Upper lobe of left lung (tissue), 6 donors: Measurements from ENCODE around the gene ARPC2. TPM values are rescaled to one million over a fixed set of nuclear protein-coding genes. Genes with fewer than 3 reads are reported as not detected.

ENCODE experiments used
- ATAC-seq, 2 donors: fragments of 200-7000 bp; cut with Tn5 transposase; one replicate each; pipeline ENCODE4 v1.9.1; 2022; ENCODE audit warnings: mild to moderate bottlenecking in 2 of 2, moderate library complexity in 2 of 2; ENCODE audit not compliant: low FRiP score in 2 of 2
- DNase-seq, 2 donors: peaks; one replicate each; pipeline ENCODE4 v3.0.0-alpha.2; 2019 to 2020
- H3K27ac ChIP-seq, 4 donors: fragments of 200-600 bp; sonication (generic); one replicate each; pipeline ENCODE4 v1.5.1; 2016 to 2019
- H3K27me3 ChIP-seq, 4 donors: fragments of 200-600 bp; sonication (generic); one replicate each; pipeline ENCODE4 v1.5.1; 2017 to 2019
- H3K36me3 ChIP-seq, 4 donors: fragments of 200-600 bp; sonication (generic); one replicate each; pipeline ENCODE4 v1.5.1; 2016 to 2019
- H3K4me1 ChIP-seq, 4 donors: fragments of 200-600 bp; sonication (generic); one replicate each; pipeline ENCODE4 v1.5.1; 2018 to 2019
- H3K4me3 ChIP-seq, 4 donors: fragments of 200-600 bp; sonication (generic); one replicate each; pipeline ENCODE4 v1.5.1; 2017 to 2019; ENCODE audit warnings: mild to moderate bottlenecking in 2 of 4, moderate library complexity in 1 of 4
- H3K9me3 ChIP-seq, 4 donors: fragments of 200-600 bp; sonication (generic); one replicate each; pipeline ENCODE4 v1.5.1; 2018 to 2019
- CTCF ChIP-seq, 6 experiments: fragments of 450-650 bp in 4 of 6; fragments of 200-600 bp in 2 of 6; sonication (generic) in 2 of 6; IDR thresholded peaks; one replicate each; pipeline ENCODE4 v1.5.1; 2016 to 2019; ENCODE audit warnings: antibody characterized with exemption in 6 of 6
- EP300 ChIP-seq, 4 donors: sonication (generic); formaldehyde crosslinking; IDR thresholded peaks; one replicate each; pipeline ENCODE4 v1.5.1; 2017; ENCODE audit warnings: antibody characterized with exemption in 4 of 4, control low read depth in 2 of 4
- POLR2A ChIP-seq, 4 donors: fragments of 450-650 bp; IDR thresholded peaks; one replicate each; pipeline ENCODE4 v1.5.1; 2016 to 2017; ENCODE audit warnings: antibody characterized with exemption in 4 of 4, mild to moderate bottlenecking in 2 of 4
- POLR2AphosphoS5 ChIP-seq, 2 donors: sonication (generic); formaldehyde crosslinking; IDR thresholded peaks; one replicate each; pipeline ENCODE4 v1.5.1; 2017; ENCODE audit warnings: antibody characterized with exemption in 2 of 2
- WGBS, 2 donors: methylation state at CpG; one replicate each; pipeline ENCODE4 v1.1.5; 2017 to 2018; 5-methylcytosine and 5-hydroxymethylcytosine counted together
- total RNA-seq, 6 donors: library from RNA; depleted of rRNA in 4 of 6; stranded (reverse); fragments of >200 nt in 4 of 6; gene quantifications; one replicate each; pipeline versions ENCODE4 v1.1.0 to v1.2.1, GENCODE V29; 2016 to 2021
- donor health status: DM: no; HTN: no; CAD: no; lungs with moderate emphysema.
- donor health status: DM: no; HTN: yes; CAD: no; lungs with severe emphysema.

The ARPC2 gene
- total RNA-seq, 6 donors from 2014 or later = 233 to 440 (median 357) TPM

GRCh38 chr2:218244204-218244603 is 27.2 kb downstream of the ARPC2 start:
- H3K4me1 ChIP-seq = peaks cover 0 to 14% (median 6%) of the 10 kb centered on the region in 4 donors
- H3K9me3 ChIP-seq = no peaks in the 10 kb centered on the region
- WGBS, 2 donors = 73% methylated on average over 1 of the region's 1 CpG
- TF ChIP-seq POLR2A (IDR thresholded peaks at IDR 0.05) (no peak), POLR2AphosphoS5 (IDR thresholded peaks at IDR 0.05) (no peak), EP300 (IDR thresholded peaks at IDR 0.05) (no peak), CTCF (IDR thresholded peaks at IDR 0.05) (no peak)
- ATAC-seq = no peak
- DNase-seq = no peak
- H3K36me3 ChIP-seq = peaks cover 44 to 100% (median 84%) of the 10 kb centered on the region in 4 donors
- H3K4me3 ChIP-seq = no peak overlapping the region
- no peaks in the 10 kb centered on the region for H3K27me3 ChIP-seq
- no peak overlapping the region for H3K27ac ChIP-seq

GRCh38 chr2:218244665-218245064 is 27.7 kb downstream of the ARPC2 start:
- H3K27me3 ChIP-seq = no peaks in the 10 kb centered on the region
- TF ChIP-seq POLR2A (IDR thresholded peaks at IDR 0.05) (no peak), CTCF (IDR thresholded peaks at IDR 0.05) (no peak), EP300 (IDR thresholded peaks at IDR 0.05) (no peak), POLR2AphosphoS5 (IDR thresholded peaks at IDR 0.05) (no peak)
- H3K9me3 ChIP-seq = no peaks in the 10 kb centered on the region
- ATAC-seq = peak in 1 of 2 donors; percentile 50
- H3K36me3 ChIP-seq = peaks cover 44 to 100% (median 84%) of the 10 kb centered on the region in 4 donors
- H3K4me1 ChIP-seq = peaks cover 0 to 14% (median 6%) of the 10 kb centered on the region in 4 donors
- DNase-seq = no peak
- 91 to 100% methylated on average over 2 of the region's 2 CpGs for WGBS, 2 donors
- H3K27ac ChIP-seq = no peak overlapping the region
- H3K4me3 ChIP-seq = no peak overlapping the region

- no peaks in the 10 kb centered on the region for H3K9me3 ChIP-seq
- ATAC-seq = peak in 1 of 2 donors; percentile 63
- no peak for TF ChIP-seq EP300 (IDR thresholded peaks at IDR 0.05)
- TF ChIP-seq CTCF (IDR thresholded peaks at IDR 0.05) = no peak
- TF ChIP-seq POLR2A (IDR thresholded peaks at IDR 0.05) = no peak
- TF ChIP-seq POLR2AphosphoS5 (IDR thresholded peaks at IDR 0.05) = no peak
- H3K27ac ChIP-seq = no peak overlapping the region
- no peaks in the 10 kb centered on the region for H3K27me3 ChIP-seq
- 63 to 71% methylated on average over 5 of the region's 5 CpGs for WGBS, 2 donors
- H3K4me1 ChIP-seq = peaks cover 0 to 14% (median 6%) of the 10 kb centered on the region in 4 donors
- H3K4me3 ChIP-seq = no peak overlapping the region
- DNase-seq = no peak
- H3K36me3 ChIP-seq = peaks cover 45 to 100% (median 84%) of the 10 kb centered on the region in 4 donors
Measured at GRCh38 chr2:218245214-218245613, 28.2 kb downstream of the ARPC2 start.

- no peak for TF ChIP-seq CTCF (IDR thresholded peaks at IDR 0.05)
- no peak for TF ChIP-seq POLR2A (IDR thresholded peaks at IDR 0.05)
- no peak overlapping the region for H3K4me3 ChIP-seq
- 91 to 94% methylated on average over 13 of the region's 13 CpGs for WGBS, 2 donors
- peaks cover 70 to 100% (median 100%) of the 10 kb centered on the region in 4 donors for H3K36me3 ChIP-seq
- ATAC-seq (no peak), DNase-seq (no peak)
- H3K4me1 ChIP-seq = peaks cover 0 to 11% (median 3%) of the 10 kb centered on the region in 4 donors
- H3K27me3 ChIP-seq = no peaks in the 10 kb centered on the region
- H3K9me3 ChIP-seq = no peaks in the 10 kb centered on the region
- H3K27ac ChIP-seq = no peak overlapping the region
Measured at GRCh38 chr2:218249691-218250090, 32.7 kb downstream of the ARPC2 start.

GRCh38 chr2:218252509-218253231 is 35.7 kb downstream of the ARPC2 start:
- Histone ChIP-seq H3K27ac (peak overlapping the region in 1 of 4 donors; percentile 13), H3K4me1 (peaks cover 4 to 12% (median 8%) of the 10 kb centered on the region in 4 donors), H3K27me3 (no peaks in the 10 kb centered on the region), H3K36me3 (peaks cover 59 to 94% (median 87%) of the 10 kb centered on the region in 4 donors), H3K4me3 (no peak overlapping the region), H3K9me3 (no peaks in the 10 kb centered on the region)
- DNase-seq (no peak), ATAC-seq (peak in 1 of 2 donors; percentile 48)
- WGBS, 2 donors = 82 to 83% methylated on average over 6 to 7 of the region's 7 CpGs
- no peak for TF ChIP-seq POLR2AphosphoS5 (IDR thresholded peaks at IDR 0.05)
